PC-3 (cell line): ENCODE results near the gene PRDM15. TPM values are rescaled to one million over a fixed set of nuclear protein-coding genes. Genes with fewer than 3 reads are reported as not detected.

ENCODE experiments used
- ATAC-seq: fragments of 200-7000 bp; cut with Tn5 transposase; 2 replicates; pipeline ENCODE4 v1.9.1; 2020; ENCODE audit warnings: mild to moderate bottlenecking, moderate library complexity
- BruUV-seq: library from RNA; stranded (reverse); fragments of 400-500 nt; replicated peaks from 2 replicates; lab custom pipeline; 2021; lab: Mats Ljungman, UMichigan
- CTCF ChIA-PET: fragments of 300-600 bp; sonication (Branson Sonifier 250); formaldehyde crosslinking; loops from one replicate; lab custom pipeline; 2022; ENCODE audit warnings: antibody characterized with exemption; lab: Charles Lee
- POLR2A ChIA-PET: fragments of 300-600 bp; sonication (Branson Sonifier 250); formaldehyde crosslinking; loops from one replicate; lab custom pipeline; 2022; ENCODE audit warnings: antibody characterized with exemption; ENCODE audit not compliant: unreplicated experiment; lab: Charles Lee
- DNase-seq: peaks from one replicate; pipeline ENCODE4 v3.0.0-alpha.2; 2015
- H2AFZ ChIP-seq: fragments of 300-600 bp; sonication (generic); 2 replicates; pipeline ENCODE4 v1.6.0; 2016; ENCODE audit warnings: antibody characterized with exemption, low read length
- H3F3A ChIP-seq: fragments of 300-600 bp; sonication (generic); one replicate; pipeline ENCODE4 v1.6.0; 2017; ENCODE audit warnings: antibody characterized with exemption, low read length, control low read depth, mild to moderate bottlenecking; ENCODE audit not compliant: unreplicated experiment
- H3K27ac ChIP-seq: fragments of 300-600 bp; sonication (generic); 2 replicates; pipeline ENCODE4 v1.5.1; 2016; ENCODE audit warnings: mild to moderate bottlenecking, low read length
- H3K27me3 ChIP-seq: fragments of 300-600 bp; sonication (generic); 2 replicates; pipeline ENCODE4 v1.6.1; 2016; ENCODE audit warnings: low read length, mixed read lengths
- H3K36me3 ChIP-seq: fragments of 300-600 bp; sonication (generic); 2 replicates; pipeline ENCODE4 v1.6.1; 2016; ENCODE audit warnings: low read depth, mixed run types, low read length, mixed read lengths
- H3K4me1 ChIP-seq: fragments of 300-600 bp; sonication (generic); 2 replicates; pipeline ENCODE4 v1.5.1; 2016; ENCODE audit warnings: low read length; ENCODE audit not compliant: insufficient read depth
- H3K4me2 ChIP-seq: fragments of 300-600 bp; sonication (generic); 2 replicates; pipeline ENCODE4 v1.6.0; 2016; ENCODE audit warnings: low read length
- H3K4me3 ChIP-seq: fragments of 300-600 bp; sonication (generic); 2 replicates; pipeline ENCODE4 v1.5.1; 2016; ENCODE audit warnings: mild to moderate bottlenecking, low read length, mixed read lengths
- H3K79me2 ChIP-seq: fragments of 300-600 bp; sonication (generic); 2 replicates; pipeline ENCODE4 v1.6.1; 2017; ENCODE audit warnings: low read length, mixed read lengths
- H3K9ac ChIP-seq: fragments of 300-600 bp; sonication (generic); 2 replicates; pipeline ENCODE4 v1.6.0; 2016; ENCODE audit warnings: mild to moderate bottlenecking, low read length
- H3K9me2 ChIP-seq: fragments of 300-600 bp; sonication (generic); replicated peaks from 2 replicates; pipeline ENCODE4 v1.6.1; 2016; ENCODE audit warnings: mixed run types, low read length, mixed read lengths
- H3K9me3 ChIP-seq: fragments of 300-600 bp; sonication (generic); 2 replicates; pipeline ENCODE4 v1.6.1; 2016; ENCODE audit warnings: low read length, mixed read lengths
- H4K20me1 ChIP-seq: fragments of 300-600 bp; sonication (generic); 2 replicates; pipeline ENCODE4 v1.6.1; 2016; ENCODE audit warnings: low read length, mixed read lengths
- CTCF ChIP-seq: fragments of 300-600 bp; sonication (generic); conservative IDR thresholded peaks from 2 replicates; pipeline ENCODE4 v1.5.1; 2017; ENCODE audit warnings: antibody characterized with exemption, low read depth, mild to moderate bottlenecking, low read length
- EZH2 ChIP-seq: fragments of 300-600 bp; sonication (generic); IDR thresholded peaks from one replicate; pipeline ENCODE4 v1.6.1; 2017; ENCODE audit warnings: antibody characterized with exemption, mild to moderate bottlenecking, low read length; ENCODE audit not compliant: unreplicated experiment
- EZH2phosphoT487 ChIP-seq: fragments of 300-600 bp; sonication (generic); IDR thresholded peaks from 2 replicates; pipeline ENCODE4 v1.6.1; 2018; ENCODE audit warnings: mild to moderate bottlenecking, antibody characterized with exemption, low read length, borderline replicate concordance
- intact Hi-C: fragments of 100-400 bp; cut with micrococcal nuclease; formaldehyde crosslinking; loops from 2 replicates; pipeline ENCODE4 v1.9.0; 2023
- total RNA-seq: library from RNA; depleted of rRNA; stranded (reverse); fragments of >200 nt; gene quantifications from 2 replicates; pipeline ENCODE4 v1.2.3, GENCODE V29; 2014

PRDM15 gene
- total RNA-seq, 1 experiment from 2014 or later: 13.4 TPM

GRCh38 chr21:41892726-41893125, 13.6 kb upstream of the PRDM15 start:
- DNase-seq: no peak
- no peaks in the 10 kb centered on the region for H3K9me3 ChIP-seq
- H3K4me1 ChIP-seq: peaks cover 28% of the 10 kb centered on the region
- H3K4me2 ChIP-seq: no peak overlapping the region
- intact Hi-C loops: no loop called here
- H3K27me3 ChIP-seq: no peaks in the 10 kb centered on the region
- no peaks in the 10 kb centered on the region for H4K20me1 ChIP-seq
- no TSS peak for BruUV-seq
- H3K79me2 ChIP-seq: no peaks in the 10 kb centered on the region
- H3K27ac ChIP-seq: no peak overlapping the region
- no peak overlapping the region for H2AFZ ChIP-seq
- CTCF ChIA-PET: no interaction called here
- H3K36me3 ChIP-seq: peaks cover 23% of the 10 kb centered on the region
- ATAC-seq: no peak
- no peak overlapping the region for H3K9ac ChIP-seq
- no peak overlapping the region for H3K4me3 ChIP-seq
- no peaks in the 10 kb centered on the region for H3K9me2 ChIP-seq
- POLR2A ChIA-PET: no interaction called here
- no peaks in the 10 kb centered on the region for H3F3A ChIP-seq
- TF ChIP-seq CTCF (no peak), EZH2 (no peak), EZH2phosphoT487 (no peak)

- peak; percentile 50 for DNase-seq
- Histone ChIP-seq H2AFZ (no peak overlapping the region), H3K9me2 (no peaks in the 10 kb centered on the region), H3K9me3 (no peaks in the 10 kb centered on the region), H3K4me3 (no peak overlapping the region), H3K36me3 (peaks cover 22% of the 10 kb centered on the region), H4K20me1 (no peaks in the 10 kb centered on the region), H3K9ac (no peak overlapping the region), H3K27me3 (no peaks in the 10 kb centered on the region), H3K27ac (no peak overlapping the region), H3K4me1 (peaks cover 25% of the 10 kb centered on the region), H3K79me2 (no peaks in the 10 kb centered on the region), H3F3A (no peaks in the 10 kb centered on the region), H3K4me2 (no peak overlapping the region)
- intact Hi-C loops: no loop called here
- peak; percentile 15; the same call in 1 of the 2 replicates for ATAC-seq
- BruUV-seq: no TSS peak
- CTCF ChIA-PET: no interaction called here
- TF ChIP-seq EZH2 (no peak), CTCF (no peak), EZH2phosphoT487 (no peak)
- POLR2A ChIA-PET: no interaction called here
These were observed 12.0 kb upstream of the PRDM15 start for GRCh38 chr21:41891132-41891531.

GRCh38 chr21:41890355-41890754, 11.2 kb upstream of the PRDM15 start:
- H2AFZ ChIP-seq: no peak overlapping the region
- H3K4me2 ChIP-seq: no peak overlapping the region
- no peaks in the 10 kb centered on the region for H3K9me3 ChIP-seq
- no peaks in the 10 kb centered on the region for H4K20me1 ChIP-seq
- ChIA-PET POLR2A (no interaction called here), CTCF (no interaction called here)
- ATAC-seq (no peak), DNase-seq (no peak)
- no peaks in the 10 kb centered on the region for H3K27me3 ChIP-seq
- peaks cover 14% of the 10 kb centered on the region; the same call in 1 of the 2 replicates for H3K36me3 ChIP-seq
- H3F3A ChIP-seq: no peaks in the 10 kb centered on the region
- no peaks in the 10 kb centered on the region for H3K9me2 ChIP-seq
- no peak overlapping the region for H3K4me3 ChIP-seq
- no peak overlapping the region for H3K27ac ChIP-seq
- no TSS peak for BruUV-seq
- H3K9ac ChIP-seq: no peak overlapping the region
- H3K4me1 ChIP-seq: peaks cover 17% of the 10 kb centered on the region
- intact Hi-C loops: no loop called here
- no peaks in the 10 kb centered on the region for H3K79me2 ChIP-seq
- TF ChIP-seq CTCF (no peak), EZH2 (no peak), EZH2phosphoT487 (no peak)
